Mucosa of stomach (tissue), 1 donor: ENCODE results near the gene CAMTA2.
"Not testable (repeated sequence)": the region's sequence is repeated elsewhere in the genome, so short reads cannot be mapped to it uniquely, and the experiment has no call there.

Experiments used
- H3K27me3 ChIP-seq: one replicate; pipeline ENCODE4 v1.7.0; 2013; ENCODE audit warnings: mild to moderate bottlenecking, low read length; ENCODE audit not compliant: control insufficient read depth, insufficient read depth
- H3K36me3 ChIP-seq: one replicate; pipeline ENCODE4 v1.7.0; 2013; ENCODE audit warnings: low read length; ENCODE audit not compliant: control insufficient read depth, insufficient read depth
- H3K4me1 ChIP-seq: one replicate; pipeline ENCODE4 v1.7.0; 2013; ENCODE audit warnings: mild to moderate bottlenecking, low read length; ENCODE audit not compliant: control insufficient read depth, insufficient read depth
- H3K4me3 ChIP-seq: one replicate; pipeline ENCODE4 v1.7.0; 2013; ENCODE audit warnings: low read length
- H3K9ac ChIP-seq: one replicate; pipeline ENCODE4 v1.7.0; 2013; ENCODE audit warnings: mild to moderate bottlenecking, low read length, moderate library complexity
- H3K9me3 ChIP-seq: one replicate; pipeline ENCODE4 v1.7.0; 2013; ENCODE audit warnings: mild to moderate bottlenecking, low read length, moderate library complexity; ENCODE audit not compliant: control insufficient read depth
- donor health status: Pancreatic carcinoma.

The CAMTA2 gene

DNA sequence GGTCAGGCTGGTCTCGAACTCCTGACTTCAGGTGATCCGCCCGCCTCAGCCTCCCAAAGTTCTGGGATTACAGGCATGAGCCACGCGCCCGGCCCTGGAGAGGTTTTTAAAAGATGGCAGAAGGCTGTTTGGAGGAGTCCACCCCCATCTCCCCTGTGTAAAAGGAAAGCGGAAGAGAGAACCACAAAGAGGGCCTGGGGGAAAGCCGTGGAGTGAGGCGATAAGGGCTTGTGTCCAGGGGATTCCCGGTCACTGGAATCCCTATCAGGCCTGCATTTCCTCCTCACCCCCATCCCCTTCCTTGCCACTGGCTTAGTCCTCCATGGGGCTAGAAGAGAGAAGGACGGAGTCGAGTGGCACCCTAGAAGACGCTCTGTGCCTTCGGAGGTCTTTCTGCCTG is 55.5 kb downstream of the CAMTA2 start, which contains the start of gene GP1BA:
TSS of gene GP1BA (plus strand) at position 315 of the 400 bp plus-strand sequence. CDS start 328 bp downstream, outside the sequence.
- Histone ChIP-seq H3K4me3 (no peak within 1 kb of the TSS), H3K4me1 (peaks cover 6% of the 10 kb centered on the region), H3K36me3 (no peaks in the 10 kb centered on the region), H3K9me3 (no peaks in the 10 kb centered on the region), H3K27me3 (no peaks in the 10 kb centered on the region), H3K9ac (no peak within 1 kb of the TSS)

DNA sequence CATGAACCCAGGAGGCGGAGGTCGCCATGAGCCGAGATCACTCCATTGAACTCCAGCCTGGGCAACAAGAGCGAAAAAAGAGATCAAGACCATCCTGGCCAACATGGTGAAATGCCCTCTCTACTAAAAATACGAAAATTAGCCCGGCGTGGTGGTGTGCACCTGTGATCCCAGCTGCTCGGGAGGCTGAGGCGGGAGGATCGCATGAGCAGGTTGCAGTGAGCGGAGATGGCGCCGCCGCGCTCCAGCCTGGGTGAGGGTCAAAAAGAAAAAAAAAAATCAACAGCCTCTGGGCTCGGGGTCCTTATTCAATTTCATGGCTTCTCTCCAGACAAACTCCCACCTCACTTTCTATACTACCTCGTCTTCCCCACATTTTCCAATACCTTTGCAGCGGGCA is 58.6 kb downstream of the CAMTA2 start:
- H3K36me3 ChIP-seq: no peaks in the 10 kb centered on the region

DNA sequence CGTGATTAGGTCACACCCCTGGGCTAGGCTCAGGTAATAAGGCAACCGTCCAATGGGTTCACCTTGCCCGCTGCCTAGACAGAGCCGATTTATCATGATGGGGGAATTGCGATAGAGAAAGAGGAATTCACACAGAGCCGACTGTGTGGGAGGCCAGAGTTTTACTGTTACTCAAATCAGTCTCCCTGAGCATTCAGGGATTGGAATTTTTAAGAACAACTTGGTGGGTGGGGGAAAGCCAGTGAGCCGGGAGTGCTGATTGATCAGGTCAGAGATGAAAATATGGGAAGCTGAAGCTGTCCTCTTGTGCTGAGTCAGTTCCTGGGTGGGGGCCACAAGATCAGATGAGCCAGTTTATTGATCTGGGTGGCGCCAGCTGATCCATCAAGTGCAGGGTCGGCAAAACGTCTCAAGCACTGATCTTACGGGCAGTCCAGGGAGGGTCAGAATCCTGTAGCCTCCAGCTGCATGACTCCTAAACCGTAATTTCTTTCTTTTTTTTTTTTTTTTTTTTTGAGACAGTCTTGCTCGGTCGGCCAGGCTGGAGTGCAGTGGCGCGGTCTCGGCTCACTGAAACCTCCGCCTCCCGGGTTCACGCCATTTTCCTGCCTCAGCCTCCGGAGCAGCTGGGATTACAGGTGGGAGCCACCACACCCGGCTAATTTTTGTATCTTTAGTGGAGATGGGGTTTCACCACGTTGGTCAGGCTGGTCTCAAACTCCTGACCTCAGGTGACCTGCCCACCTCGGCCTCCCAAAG is 60.7 kb downstream of the CAMTA2 start:
- H3K9ac ChIP-seq, H3K9me3 ChIP-seq, H3K4me3 ChIP-seq, H3K27me3 ChIP-seq, H3K4me1 ChIP-seq, H3K36me3 ChIP-seq: not testable (repeated sequence)

More for the DNA sequence above, 58.6 kb downstream of the CAMTA2 start:
- H3K9me3 ChIP-seq: no peaks in the 10 kb centered on the region
- H3K27me3 ChIP-seq: no peaks in the 10 kb centered on the region
- no peak overlapping the region for H3K9ac ChIP-seq
- H3K4me1 ChIP-seq: peaks cover under 1% of the 10 kb centered on the region
- H3K4me3 ChIP-seq: no peak overlapping the region

DNA sequence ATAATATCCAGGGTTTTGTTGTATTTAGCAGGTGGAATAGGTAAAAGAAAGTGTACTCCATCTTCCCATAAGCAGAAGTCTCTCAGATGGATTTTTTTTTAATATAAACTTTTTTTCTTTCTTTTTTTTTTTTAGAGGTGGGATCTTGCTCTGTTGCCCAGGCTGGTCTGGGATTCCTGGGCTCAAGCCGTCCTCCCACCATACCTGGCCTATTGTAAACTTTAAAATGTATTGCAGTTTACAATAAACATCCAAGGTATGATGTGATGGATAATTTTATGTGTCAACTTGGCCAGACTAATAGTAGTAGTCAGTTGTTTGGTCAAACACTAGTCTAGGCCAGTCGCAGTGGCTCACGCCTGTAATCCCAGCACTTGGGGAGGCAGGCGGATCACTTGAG is 66.2 kb downstream of the CAMTA2 start:
- H3K4me3 ChIP-seq: no peak overlapping the region
- H3K9ac ChIP-seq: no peak overlapping the region
- no peaks in the 10 kb centered on the region for H3K4me1 ChIP-seq
- no peaks in the 10 kb centered on the region for H3K36me3 ChIP-seq
- H3K9me3 ChIP-seq: no peaks in the 10 kb centered on the region
- H3K27me3 ChIP-seq: no peaks in the 10 kb centered on the region

DNA sequence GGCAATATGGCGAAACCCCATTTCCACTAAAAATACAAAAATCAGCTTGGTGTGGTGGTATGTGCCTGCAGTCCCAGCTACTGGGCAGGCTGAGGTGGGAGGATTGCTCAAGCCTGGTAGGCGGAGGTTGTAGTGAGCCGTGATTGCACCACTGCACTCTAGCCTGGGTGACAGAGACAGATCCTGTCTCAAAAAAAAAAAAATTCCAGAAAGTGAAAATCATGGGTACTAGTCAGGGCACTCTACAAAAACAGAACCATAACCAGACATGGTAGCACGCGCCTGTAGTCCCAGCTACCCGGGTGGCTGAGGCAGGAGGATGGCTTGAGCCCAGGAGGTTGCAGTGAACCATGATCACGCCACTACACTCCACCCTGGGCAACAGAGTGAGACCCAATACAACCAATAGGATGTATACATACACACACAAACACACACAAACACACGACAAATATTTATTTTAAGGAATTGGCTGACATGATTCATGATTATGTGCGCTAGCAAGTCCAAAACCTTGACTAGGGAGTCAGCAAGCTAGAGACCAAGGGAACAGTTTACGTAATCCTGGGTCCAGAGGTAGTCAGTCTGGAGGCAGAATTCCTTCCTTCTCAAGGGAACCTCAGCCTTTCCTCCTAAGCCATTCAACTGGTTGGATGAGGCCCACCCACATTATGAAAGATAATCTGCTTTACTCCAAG is 67.0 kb downstream of the CAMTA2 start:
- Histone ChIP-seq H3K27me3 (no peaks in the 10 kb centered on the region), H3K9me3 (no peaks in the 10 kb centered on the region), H3K4me1 (no peaks in the 10 kb centered on the region), H3K36me3 (no peaks in the 10 kb centered on the region), H3K9ac (no peak overlapping the region), H3K4me3 (no peak overlapping the region)

DNA sequence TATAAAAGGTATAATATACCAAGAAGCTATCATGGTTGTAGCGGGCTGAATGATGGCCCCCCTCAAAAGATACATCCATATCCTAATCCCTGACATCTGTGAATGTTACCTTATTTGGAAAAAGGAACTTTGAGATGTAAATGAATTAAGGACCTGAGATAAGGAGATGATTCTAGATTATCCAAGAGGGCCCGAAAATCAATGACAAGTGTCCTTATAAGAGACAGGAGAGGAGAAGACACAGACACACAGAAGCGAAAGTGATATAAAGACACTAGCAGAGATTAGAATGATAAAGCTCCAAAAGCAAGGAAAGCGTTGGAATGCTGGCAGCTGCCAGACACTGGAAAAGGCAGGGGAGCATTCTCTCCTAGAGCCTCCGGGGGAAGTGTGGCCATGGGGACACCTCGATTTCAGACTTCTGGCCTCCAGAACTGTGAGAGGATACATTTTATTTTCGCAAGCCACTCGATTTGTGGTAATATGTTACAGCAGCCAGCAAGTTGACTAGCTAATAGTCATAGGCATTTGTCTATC is 67.9 kb downstream of the CAMTA2 start:
- Histone ChIP-seq H3K27me3 (no peaks in the 10 kb centered on the region), H3K9ac (no peak overlapping the region), H3K4me3 (no peak overlapping the region), H3K36me3 (no peaks in the 10 kb centered on the region), H3K4me1 (no peaks in the 10 kb centered on the region), H3K9me3 (no peaks in the 10 kb centered on the region)
